Hypothalamus (tissue), 51 donors: ENCODE results near the gene FUCA2.
"Not testable (repeated sequence)": the region's sequence is repeated elsewhere in the genome, so short reads cannot be mapped to it uniquely, and the experiment has no call there.

Source experiments
- DNase-seq, 51 donors: peaks; one replicate each; lab custom pipeline; 2025; lab: John Stamatoyannopoulos, UW

Gene FUCA2

DNA sequence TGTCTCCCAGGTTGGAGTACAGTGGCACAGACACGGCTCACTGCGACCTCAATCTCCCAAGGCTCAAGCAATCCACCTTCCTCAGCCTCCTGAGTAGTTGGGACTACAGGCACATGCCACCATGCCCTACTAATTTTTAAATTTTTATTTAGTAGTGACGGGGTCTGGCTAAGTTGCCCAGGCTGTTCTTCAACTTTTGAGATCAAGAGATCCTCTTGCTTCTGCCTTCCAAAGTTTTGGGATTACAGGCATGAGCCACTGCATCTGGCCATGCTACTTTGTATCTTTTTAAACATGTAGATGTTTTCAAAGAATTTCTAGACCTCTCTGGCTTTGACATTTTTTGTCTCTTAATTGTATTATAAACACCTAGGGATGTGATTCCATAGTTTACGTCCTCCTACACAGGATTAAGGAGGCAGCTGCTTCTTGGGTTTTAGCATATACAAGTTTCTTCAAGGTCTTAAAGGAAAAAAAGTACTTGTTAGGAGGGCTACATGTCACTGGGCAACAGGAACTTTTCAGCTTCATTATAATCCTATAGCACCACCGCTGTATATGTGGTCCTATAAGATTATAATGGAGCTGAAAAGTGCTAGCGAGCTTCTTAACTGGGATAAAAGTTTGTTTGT is 62.3 kb downstream of the FUCA2 start:
- no peak for DNase-seq

- not testable (repeated sequence) for DNase-seq
Measured at GRCh38 chr6:143447865-143448264, 63.7 kb downstream of the FUCA2 start.
